C4-2B (cell line): ENCODE data around the gene RNF217.

Source experiments
- H3K27ac ChIP-seq: fragments of 450-650 bp; 2 replicates; pipeline ENCODE4 v1.5.1; 2017
- CTCF ChIP-seq: fragments of 450-650 bp; conservative IDR thresholded peaks from 2 replicates; pipeline ENCODE4 v1.5.1; 2017; ENCODE audit warnings: mild to moderate bottlenecking
- ZFX ChIP-seq: fragments of 450-650 bp; IDR thresholded peaks from 2 replicates; pipeline ENCODE4 v1.6.1; 2017

RNF217 gene

GRCh38 chr6:124993327-124993726 is 31.1 kb downstream of the RNF217 start:
- TF ChIP-seq ZFX: no peak
- no peak for TF ChIP-seq CTCF

DNA sequence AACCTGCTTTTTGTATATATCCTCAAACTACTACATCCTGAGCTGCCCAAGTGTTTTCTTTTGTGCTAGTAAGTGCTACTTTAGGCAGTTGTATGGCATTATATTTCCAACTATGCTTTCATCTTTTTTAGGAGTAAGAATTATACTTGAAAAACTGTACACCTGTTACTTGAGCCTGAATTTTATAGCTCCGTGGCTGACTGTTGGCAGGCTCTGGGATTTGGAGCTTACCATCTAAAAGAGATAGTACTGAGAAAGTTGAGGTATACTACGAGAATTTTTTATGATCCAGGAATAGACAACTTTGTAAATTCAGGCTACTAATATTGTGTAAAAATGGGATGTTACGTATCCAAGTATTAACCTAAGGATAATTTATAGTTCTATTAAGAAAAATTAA is 32.4 kb downstream of the RNF217 start:
- TF ChIP-seq CTCF: no peak
- no peak for TF ChIP-seq ZFX
- H3K27ac ChIP-seq: no peak overlapping the region

More at GRCh38 chr6:124993327-124993726, 31.1 kb downstream of the RNF217 start:
- no peak overlapping the region for H3K27ac ChIP-seq

- no peak overlapping the region for H3K27ac ChIP-seq
- TF ChIP-seq ZFX (no peak), CTCF (no peak)
Observed at GRCh38 chr6:124995131-124995530, 32.9 kb downstream of the RNF217 start.

- TF ChIP-seq ZFX (no peak), CTCF (no peak)
- H3K27ac ChIP-seq: no peak overlapping the region
Observed at GRCh38 chr6:124995645-124996325, 33.5 kb downstream of the RNF217 start.

DNA sequence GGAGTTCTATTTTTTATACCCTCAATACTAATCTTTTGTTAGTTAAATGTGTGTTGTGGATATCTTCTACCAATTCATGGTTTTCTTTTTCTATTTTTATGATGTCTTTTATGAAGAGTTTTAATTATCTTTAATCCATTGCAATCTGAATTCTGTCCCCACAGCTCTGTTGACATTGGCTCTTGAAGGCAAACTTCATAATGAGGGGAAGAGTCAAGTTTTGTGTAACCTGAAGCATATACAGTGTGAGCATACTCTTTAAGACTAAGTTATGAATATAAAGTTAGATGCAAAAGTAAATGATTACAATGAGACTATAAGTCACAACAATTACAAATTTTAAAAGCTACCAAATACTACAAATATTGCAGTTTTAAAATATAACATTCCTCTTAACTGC is 34.2 kb downstream of the RNF217 start:
- no peak for TF ChIP-seq CTCF
- no peak for TF ChIP-seq ZFX
- no peak overlapping the region for H3K27ac ChIP-seq

GRCh38 chr6:124997196-124997875 is 35.1 kb downstream of the RNF217 start:
- H3K27ac ChIP-seq: no peak overlapping the region
- TF ChIP-seq CTCF: no peak
- TF ChIP-seq ZFX: no peak

GRCh38 chr6:124999105-124999764 is 37.0 kb downstream of the RNF217 start:
- TF ChIP-seq ZFX (no peak), CTCF (no peak)
- H3K27ac ChIP-seq: no peak overlapping the region
